Transverse colon (tissue), 4 donors: ENCODE data around the gene SNRPD1. TPM values are rescaled to one million over a fixed set of nuclear protein-coding genes. Genes with fewer than 3 reads are reported as not detected.

ENCODE experiments used
- DNase-seq: peaks from one replicate; pipeline ENCODE4 v3.0.0-alpha.2; 2019
- H3K27ac ChIP-seq, 4 donors: fragments of 200-600 bp; sonication (generic); 2 replicates each; pipeline ENCODE4 v1.5.1; 2016 to 2018; ENCODE audit warnings: inconsistent platforms in 4 of 4
- H3K27me3 ChIP-seq: fragments of 200-600 bp; sonication (generic); 2 replicates; pipeline ENCODE4 v1.5.1; 2017; ENCODE audit warnings: inconsistent platforms
- H3K36me3 ChIP-seq, 4 donors: fragments of 200-600 bp; sonication (generic); 2 replicates each; pipeline ENCODE4 v1.5.1; 2017 to 2019; ENCODE audit warnings: inconsistent platforms in 4 of 4
- H3K4me1 ChIP-seq, 4 donors: fragments of 200-600 bp; sonication (generic); 2 replicates each; pipeline ENCODE4 v1.5.1; 2017 to 2020; ENCODE audit warnings: inconsistent platforms in 4 of 4
- H3K4me3 ChIP-seq, 4 donors: fragments of 200-600 bp; sonication (generic); 1 replicate in 1 of 4; 2 replicates in 3 of 4; pipeline versions ENCODE4 v1.5.1 to v1.6.1; 2017 to 2019; ENCODE audit warnings: inconsistent platforms in 4 of 4
- H3K9me3 ChIP-seq, 2 donors: fragments of 200-600 bp; sonication (generic); 2 replicates each; pipeline ENCODE4 v1.5.1; 2017 to 2019; ENCODE audit warnings: inconsistent platforms in 2 of 2
- CTCF ChIP-seq, 5 experiments: fragments of 200-600 bp in 3 of 5; fragments of 450-650 bp in 2 of 5; sonication (generic) in 3 of 5; IDR thresholded peaks; 1 replicate in 2 of 5; 2 replicates in 3 of 5; pipeline ENCODE4 v1.5.1; 2016 to 2017; ENCODE audit warnings: antibody characterized with exemption in 5 of 5, inconsistent platforms in 3 of 5, mild to moderate bottlenecking in 2 of 5, moderate library complexity in 1 of 5
- EP300 ChIP-seq: sonication (generic); formaldehyde crosslinking; IDR thresholded peaks from one replicate; pipeline ENCODE4 v1.6.1; 2017; ENCODE audit warnings: antibody characterized with exemption, low read depth
- POLR2A ChIP-seq: fragments of 450-650 bp; IDR thresholded peaks from one replicate; pipeline ENCODE4 v1.6.1; 2016; ENCODE audit warnings: antibody characterized with exemption, mild to moderate bottlenecking, moderate library complexity
- POLR2AphosphoS5 ChIP-seq, 3 donors: sonication (generic); formaldehyde crosslinking; IDR thresholded peaks; one replicate each; pipeline ENCODE4 v1.6.1; 2016; ENCODE audit warnings: antibody characterized with exemption in 3 of 3
- WGBS, 2 donors: methylation state at CpG; one replicate each; pipeline ENCODE4 v1.1.5; 2018; ENCODE audit warnings: low coverage in 1 of 2; 5-methylcytosine and 5-hydroxymethylcytosine counted together
- in situ Hi-C, 4 donors: fragments of 200-750 bp; cut with MboI; loops; one replicate each; pipeline versions ENCODE4 v1.15.0 to v1.15.1; 2017; ENCODE audit warnings: low sequenced_read_pairs in 3 of 4, low pct_ligation_motif_present in 1 of 4, low pct_unique_long_range_greater_than_20kb in 1 of 4
- intact Hi-C: fragments of 100-400 bp; cut with DNase I; formaldehyde crosslinking; loops from one replicate; pipeline ENCODE4 v1.15.1; 2023; ENCODE audit warnings: low total_unique reads
- total RNA-seq, 4 donors: library from RNA; depleted of rRNA; stranded (reverse); fragments of >200 nt; gene quantifications; one replicate each; pipeline ENCODE4 v1.1.0, GENCODE V29; 2016

Gene SNRPD1
- total RNA-seq, 4 donors from 2014 or later = 1.4 to 11.3 (median 7.6) TPM

DNA sequence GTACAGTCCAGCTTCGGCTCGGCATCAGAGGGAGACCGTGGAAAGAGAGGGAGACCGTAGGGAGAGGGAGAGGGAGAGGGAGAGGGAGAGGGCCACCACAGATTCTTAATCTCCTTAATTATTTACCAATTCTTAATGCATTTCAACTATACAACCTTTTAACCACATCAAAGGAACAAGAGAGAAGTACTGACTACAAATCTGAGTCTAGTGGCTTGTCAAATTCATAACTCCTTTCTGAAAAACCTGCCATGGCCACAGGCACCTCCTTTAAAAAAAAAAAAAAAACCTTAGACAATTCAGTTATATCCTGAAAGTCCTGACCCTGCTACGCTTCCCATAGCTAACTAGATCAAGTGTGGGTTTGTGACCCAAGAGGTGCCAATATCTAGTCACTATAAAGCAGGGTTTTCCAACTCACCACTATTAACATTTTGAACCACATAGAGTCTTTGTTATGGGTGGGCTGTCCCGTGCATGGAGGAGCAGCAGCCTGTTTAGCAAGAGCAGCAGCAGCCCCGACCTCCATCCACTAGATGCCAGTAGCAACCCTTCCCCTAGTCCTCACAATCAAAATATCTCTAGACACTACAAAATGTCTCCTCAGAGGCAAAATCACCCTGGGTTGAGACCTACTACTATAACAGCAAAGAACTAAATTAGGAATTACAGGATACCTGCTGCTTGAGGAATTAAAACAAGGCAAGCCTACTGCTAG is 18.4 kb upstream of the SNRPD1 start:
- Histone ChIP-seq H3K27me3 (no peaks in the 10 kb centered on the region), H3K4me3 (no peak overlapping the region), H3K4me1 (peaks cover 0 to 20% (median 3%) of the 10 kb centered on the region in 4 donors), H3K27ac (no peak overlapping the region), H3K9me3 (no peaks in the 10 kb centered on the region), H3K36me3 (no peaks in the 10 kb centered on the region)
- in situ Hi-C loops = no loop called here
- intact Hi-C loops = no loop called here
- no peak for TF ChIP-seq POLR2A
- TF ChIP-seq POLR2AphosphoS5 (IDR thresholded peaks at IDR 0.05) = no peak
- TF ChIP-seq EP300 = no peak
- TF ChIP-seq CTCF (IDR thresholded peaks at IDR 0.05) = no peak
- DNase-seq = no peak
- 83 to 95% methylated on average over 1 to 7 of the region's 7 CpGs for WGBS, 2 donors

DNA sequence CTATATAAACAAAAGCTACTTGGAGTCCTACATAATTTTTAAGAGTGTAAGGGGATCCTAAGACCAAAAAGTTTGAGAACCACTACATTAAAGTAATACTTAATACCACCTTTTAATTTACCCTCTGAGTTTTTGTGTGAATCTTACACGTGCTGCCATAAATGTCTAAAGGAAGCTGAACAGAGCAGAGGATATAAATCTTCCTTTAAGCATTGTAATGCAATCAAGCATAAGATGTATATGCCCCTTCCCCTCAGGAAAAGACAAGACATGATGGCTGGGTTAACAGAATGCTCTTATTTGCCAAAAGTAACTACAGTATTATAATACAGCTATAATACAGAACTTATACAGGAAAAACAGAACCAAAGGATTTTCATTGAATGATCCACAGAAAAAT is 14.5 kb upstream of the SNRPD1 start:
- 14 to 44% methylated on average over 1 of the region's 1 CpG for WGBS, 2 donors
- in situ Hi-C loops (no loop called here), intact Hi-C loops (no loop called here)
- H3K9me3 ChIP-seq = no peaks in the 10 kb centered on the region
- no peak overlapping the region for H3K4me3 ChIP-seq
- no peaks in the 10 kb centered on the region for H3K27me3 ChIP-seq
- TF ChIP-seq POLR2AphosphoS5 (IDR thresholded peaks at IDR 0.05) (no peak), POLR2A (no peak)
- peaks cover 3 to 33% (median 7%) of the 10 kb centered on the region in 4 donors for H3K4me1 ChIP-seq
- no peak overlapping the region for H3K27ac ChIP-seq
- no peaks in the 10 kb centered on the region for H3K36me3 ChIP-seq
- no peak for DNase-seq

DNA sequence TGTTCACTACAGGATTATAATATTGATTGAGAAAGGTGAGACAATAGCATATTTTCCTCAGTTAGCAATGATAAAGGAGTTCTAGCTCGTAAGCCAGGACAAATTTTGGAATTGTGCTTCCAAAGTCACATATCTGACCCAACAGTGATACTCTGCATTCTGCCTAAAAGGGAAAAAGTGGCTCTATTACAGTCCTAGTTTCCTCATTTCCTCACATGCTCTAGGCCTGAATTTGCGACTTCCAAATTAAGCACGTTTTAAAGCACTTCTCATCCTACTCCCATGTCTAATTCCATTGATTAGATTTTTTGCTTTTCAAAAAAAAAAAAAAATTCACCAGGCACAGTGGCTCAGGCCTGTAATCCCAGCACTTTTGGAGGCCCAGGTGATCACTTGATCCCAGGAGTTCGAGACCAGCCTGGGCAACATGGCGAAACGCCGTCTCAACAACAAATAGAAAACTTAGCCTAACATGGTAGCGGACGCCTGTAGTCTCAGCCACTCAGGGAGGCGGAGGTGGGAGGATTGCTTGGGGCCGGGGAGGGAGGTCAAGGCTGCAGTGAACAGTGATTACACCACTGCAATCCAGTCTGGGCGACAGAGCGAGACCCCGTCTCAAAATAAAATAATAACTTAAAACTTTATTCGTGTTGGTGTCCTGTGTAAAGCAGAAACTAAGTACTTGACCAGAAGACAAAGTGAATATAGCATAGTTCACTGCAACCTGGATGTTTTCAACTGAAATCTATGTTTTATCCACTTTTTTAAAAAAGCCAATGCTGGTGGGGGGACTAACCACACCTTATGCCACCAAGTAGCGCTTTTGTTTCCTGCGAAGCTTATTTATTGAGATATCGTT is 13.2 kb upstream of the SNRPD1 start:
- WGBS, 2 donors = 40 to 43% methylated on average over 11 to 18 of the region's 18 CpGs
- in situ Hi-C loops = no loop called here
- Histone ChIP-seq H3K36me3 (no peaks in the 10 kb centered on the region), H3K4me1 (peaks cover 3 to 33% (median 7%) of the 10 kb centered on the region in 4 donors), H3K27ac (peak overlapping the region; percentile 92 to 99 (median 98)), H3K27me3 (no peaks in the 10 kb centered on the region), H3K9me3 (no peaks in the 10 kb centered on the region), H3K4me3 (peak overlapping the region in 3 of 4 donors; percentile 64 to 80 (median 74))
- DNase-seq = peak; percentile 28
- intact Hi-C loops = no loop called here
- TF ChIP-seq POLR2A = no peak
- TF ChIP-seq CTCF (IDR thresholded peaks at IDR 0.05) = no peak
- no peak for TF ChIP-seq EP300
- TF ChIP-seq POLR2AphosphoS5 (IDR thresholded peaks at IDR 0.05) = no peak

DNA sequence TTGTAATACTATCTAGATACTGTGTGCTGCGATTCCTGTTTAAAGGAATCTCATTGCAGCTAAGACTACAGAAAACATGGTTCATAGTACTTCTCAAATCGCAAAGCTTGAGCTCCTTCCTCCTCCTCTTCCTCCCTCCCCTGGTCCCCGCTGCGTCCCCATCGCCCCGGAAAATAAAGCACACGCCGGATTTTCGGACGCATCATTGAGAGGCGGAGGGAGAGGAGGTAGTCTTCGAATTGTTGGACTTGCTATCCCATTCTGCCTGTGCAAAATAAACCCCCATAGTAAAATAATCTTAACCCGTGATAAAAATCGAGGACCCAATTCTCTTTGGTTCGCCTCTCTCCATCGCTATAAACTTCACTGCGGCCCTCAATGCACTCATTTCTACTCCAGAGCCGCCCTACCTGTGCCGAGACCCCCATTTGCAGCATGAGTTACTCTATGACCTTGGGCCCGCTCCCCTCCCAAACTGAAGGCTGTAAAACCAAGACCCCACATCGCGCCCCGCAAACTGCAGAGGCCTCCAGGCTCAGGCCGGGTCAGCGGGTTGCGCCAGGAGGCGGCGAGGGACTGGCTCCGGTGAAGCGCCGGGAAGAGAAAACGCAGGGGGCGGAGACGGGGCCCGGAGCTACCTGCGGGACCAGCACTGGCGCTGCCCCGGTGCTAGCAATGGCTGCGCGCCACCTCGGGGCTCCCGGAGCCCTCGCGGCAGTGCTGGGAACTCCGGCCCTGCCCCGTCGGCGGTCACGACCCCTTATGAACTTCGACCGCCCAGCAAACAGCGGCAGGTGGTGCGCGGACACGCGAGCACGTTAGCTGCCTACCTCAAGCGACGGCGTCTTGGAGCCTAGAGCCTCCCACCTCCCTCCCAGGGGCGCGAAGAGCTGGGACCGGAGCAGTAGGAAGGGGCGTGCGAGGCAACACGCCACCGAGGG is 12.3 kb upstream of the SNRPD1 start:
- peak; percentile 73 for DNase-seq
- in situ Hi-C loops = loop anchor here in 2 of 4 donors (25.0 kb wide), 1 partner anchor 112 kb away; the partner anchor contains the start of gene ABHD3 (in 2 of the 2)
- Histone ChIP-seq H3K9me3 (no peaks in the 10 kb centered on the region), H3K4me1 (peaks cover 3 to 33% (median 7%) of the 10 kb centered on the region in 4 donors), H3K27me3 (no peaks in the 10 kb centered on the region), H3K4me3 (peak overlapping the region; percentile 64 to 83 (median 77)), H3K27ac (peak overlapping the region; percentile 92 to 99 (median 98)), H3K36me3 (no peaks in the 10 kb centered on the region)
- TF ChIP-seq CTCF (IDR thresholded peaks at IDR 0.05) (peak in 2 of 5 experiments; percentile 11 to 32), POLR2AphosphoS5 (IDR thresholded peaks at IDR 0.05) (no peak), EP300 (no peak)
- intact Hi-C loops = no loop called here
- 0 to 1% methylated on average over 2 to 44 of the region's 67 CpGs for WGBS, 2 donors
